NCI-H526 (cell line): ENCODE measurements around the gene MFSD6L.
"Not testable (repeated sequence)": the region's sequence is repeated elsewhere in the genome, so short reads cannot be mapped to it uniquely, and the experiment has no call there.

Source experiments
- DNase-seq, 2 experiments: peaks; one replicate each; lab custom pipeline; 2025; lab: John Stamatoyannopoulos, UW

MFSD6L gene

DNA sequence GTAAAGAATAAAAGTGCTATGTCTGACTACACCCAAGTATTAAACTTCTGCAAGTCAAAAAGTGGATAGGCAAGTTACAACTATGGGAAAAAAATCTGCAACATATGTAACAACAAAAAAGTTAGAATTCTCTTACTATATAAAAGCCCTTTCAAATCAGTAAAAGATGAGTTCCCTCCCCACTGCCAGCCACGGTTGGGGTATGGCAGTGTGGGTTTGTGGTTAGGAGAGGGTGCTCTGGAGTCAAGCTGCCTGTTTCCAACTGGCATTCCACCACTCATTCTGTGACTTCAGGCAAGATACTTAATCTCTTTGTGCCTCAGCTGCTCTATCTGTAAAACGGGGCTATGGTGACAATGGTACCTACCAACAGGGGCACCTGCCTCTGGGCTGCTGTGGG lies 26.6 kb upstream of the MFSD6L start:
- no peak for DNase-seq

DNA sequence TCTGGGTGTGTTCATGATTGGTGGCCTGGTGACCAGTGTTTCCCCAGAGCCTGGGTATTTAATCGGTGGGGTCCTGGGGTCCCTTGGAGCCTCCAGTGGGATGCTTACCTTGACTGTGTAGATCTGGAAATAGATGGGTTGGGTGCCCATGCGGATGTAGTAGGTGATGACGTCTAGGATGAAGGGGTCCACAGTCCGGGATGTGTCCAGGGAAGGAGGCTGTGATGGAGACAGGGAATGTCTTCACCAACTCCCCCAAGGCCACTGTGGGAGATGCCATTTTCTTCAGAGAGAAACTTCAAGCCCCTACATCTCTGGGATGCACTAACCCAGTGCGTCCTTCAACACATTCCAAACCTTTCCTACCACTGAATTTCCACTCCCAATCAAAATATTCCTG lies 24.1 kb upstream of the MFSD6L start:
- no peak for DNase-seq

DNA sequence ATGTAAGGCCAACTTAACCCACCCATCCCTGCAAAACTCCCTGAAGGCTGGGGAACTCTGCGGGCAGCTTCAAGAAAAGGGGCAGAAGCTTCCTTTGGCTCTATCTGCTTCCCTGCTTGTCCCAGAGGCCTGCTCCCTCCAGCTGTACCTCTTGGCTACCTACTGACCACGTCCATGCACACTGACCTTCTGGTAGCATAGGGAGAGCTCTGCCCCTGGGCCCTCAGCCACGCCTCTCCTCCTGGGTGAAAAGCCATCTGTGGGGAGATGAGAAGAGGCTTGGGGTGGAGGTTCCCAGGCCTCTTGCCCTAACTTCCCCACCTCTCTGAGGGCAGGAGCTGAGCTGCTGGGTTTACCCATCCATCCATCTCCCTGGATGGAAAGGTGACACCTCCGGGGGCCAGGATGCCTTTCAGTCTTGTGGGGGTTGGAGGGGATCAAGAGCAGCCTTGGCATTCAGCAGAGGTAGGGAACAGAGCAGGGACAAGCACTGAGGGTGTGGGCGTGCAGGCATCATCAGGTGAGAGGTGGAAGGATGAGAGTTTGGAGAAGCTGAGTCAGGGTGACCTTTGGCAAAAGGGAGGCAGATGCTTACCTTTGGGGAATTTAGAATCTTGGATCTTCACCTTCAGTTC lies 23.4 kb upstream of the MFSD6L start:
- no peak for DNase-seq

DNA sequence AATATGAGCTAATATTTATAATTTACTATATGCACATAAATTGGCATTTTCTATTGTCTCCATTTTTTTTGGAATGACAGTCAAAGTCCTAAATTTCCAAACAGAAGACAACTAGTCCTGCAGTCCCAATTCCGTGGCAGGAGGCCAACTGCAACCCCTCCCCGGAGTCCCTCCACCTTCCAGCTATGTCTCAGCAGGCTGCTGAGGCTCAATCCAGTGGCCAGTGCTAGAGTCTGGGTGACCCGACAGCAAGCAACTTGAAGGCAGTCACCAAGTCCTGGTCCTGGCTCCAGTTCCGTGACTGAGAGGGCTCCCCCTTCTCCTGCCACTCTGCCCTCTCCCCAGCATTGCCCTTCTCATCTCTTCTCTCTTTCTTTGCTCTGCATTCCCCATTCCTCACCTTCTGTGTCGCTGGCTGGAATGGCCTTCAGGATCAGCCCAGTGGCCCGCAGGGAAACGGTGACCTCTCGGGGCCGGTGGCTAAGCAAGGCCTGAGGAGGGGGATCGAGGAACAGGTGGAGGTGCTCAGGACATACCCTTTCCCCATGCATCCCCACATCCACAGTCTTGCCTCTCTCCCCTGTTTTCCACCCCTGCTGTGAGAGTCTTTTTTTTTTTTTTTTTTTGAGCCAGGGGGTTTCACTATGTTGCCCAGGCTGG lies 22.4 kb upstream of the MFSD6L start:
- no peak for DNase-seq

DNA sequence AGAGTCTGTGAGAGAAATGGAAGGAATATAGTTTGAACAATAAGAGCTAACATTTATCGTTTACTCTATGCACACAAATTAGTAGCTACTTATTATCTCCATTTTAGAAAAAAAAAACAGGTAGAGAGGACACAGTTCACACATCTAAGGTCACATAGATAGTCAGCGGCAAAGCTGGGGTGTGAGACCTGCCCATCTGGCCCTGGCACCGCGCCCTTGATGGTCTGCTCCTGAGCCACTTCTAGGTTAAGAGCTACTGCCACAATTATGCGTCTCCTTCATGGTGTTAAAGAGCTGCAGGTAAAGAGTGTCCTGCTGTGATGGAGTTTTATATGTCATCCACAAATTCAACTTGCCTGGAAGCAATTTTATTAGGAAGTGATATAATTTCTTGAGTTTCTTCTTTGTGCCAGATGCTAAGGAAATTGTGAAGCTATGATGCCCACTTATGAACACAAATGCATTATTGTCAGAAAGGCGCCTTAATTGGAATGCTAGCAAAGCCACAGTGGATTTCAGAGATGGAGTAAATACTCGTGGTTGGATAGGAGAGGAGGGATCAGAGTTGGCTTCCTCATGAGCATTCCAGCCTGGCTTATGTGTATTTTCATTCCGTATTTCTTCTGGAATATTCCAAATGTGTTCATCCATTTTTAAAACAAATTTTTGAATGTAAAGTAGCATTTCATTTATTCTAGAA lies 21.3 kb upstream of the MFSD6L start:
- no peak for DNase-seq

DNA sequence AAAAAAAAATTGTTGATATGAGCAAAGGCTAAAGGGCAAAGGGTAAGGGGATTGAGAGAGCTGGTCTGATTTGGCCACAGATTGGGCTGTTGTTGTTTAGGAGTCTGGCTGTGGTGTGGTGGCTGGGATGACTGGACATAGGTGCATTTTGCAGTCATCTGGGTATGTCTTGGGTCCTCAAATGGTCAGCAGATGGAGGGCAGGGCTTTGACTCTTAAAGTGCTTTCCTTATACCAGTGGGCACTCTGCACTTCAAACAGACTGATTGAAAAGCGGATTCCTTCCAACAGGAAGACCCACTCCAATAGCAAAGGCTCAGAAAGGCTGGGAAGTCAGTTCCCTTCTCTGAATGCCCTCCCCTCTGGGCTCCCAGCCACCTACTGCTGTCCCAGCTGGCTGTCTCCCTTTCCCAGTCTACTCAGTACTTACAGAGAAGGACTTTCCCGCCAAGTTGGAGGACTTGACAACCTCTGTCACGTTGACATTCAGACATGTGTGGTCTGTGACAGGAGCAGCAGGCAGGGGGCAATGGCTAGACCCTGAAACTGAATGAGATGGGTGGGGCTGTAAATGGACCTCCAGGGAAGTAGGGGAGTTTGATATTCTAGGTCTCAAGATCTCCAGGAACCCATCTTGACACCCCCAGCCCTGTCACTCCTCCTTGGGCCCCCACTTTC lies 19.6 kb upstream of the MFSD6L start:
- no peak for DNase-seq

DNA sequence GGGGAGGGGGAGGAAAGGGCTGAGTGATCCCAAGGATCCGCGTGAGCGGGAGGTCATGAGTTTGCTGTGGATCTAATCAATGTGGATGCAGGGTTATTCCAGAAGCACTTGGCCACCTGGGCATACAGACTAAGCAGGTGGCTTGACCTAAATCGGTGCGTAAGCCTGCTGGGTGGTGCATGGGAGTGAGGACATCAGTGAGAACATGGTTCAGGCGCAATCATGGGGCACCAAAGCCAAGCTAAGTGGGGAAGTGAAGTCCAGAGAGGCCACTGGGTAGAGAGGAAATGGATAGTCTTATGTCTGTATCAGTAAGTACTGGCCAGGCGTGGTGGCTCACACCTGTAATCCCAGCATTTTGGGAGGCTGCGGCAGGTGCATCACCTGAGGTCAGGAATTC lies 18.9 kb upstream of the MFSD6L start:
- DNase-seq, result no peak

DNA sequence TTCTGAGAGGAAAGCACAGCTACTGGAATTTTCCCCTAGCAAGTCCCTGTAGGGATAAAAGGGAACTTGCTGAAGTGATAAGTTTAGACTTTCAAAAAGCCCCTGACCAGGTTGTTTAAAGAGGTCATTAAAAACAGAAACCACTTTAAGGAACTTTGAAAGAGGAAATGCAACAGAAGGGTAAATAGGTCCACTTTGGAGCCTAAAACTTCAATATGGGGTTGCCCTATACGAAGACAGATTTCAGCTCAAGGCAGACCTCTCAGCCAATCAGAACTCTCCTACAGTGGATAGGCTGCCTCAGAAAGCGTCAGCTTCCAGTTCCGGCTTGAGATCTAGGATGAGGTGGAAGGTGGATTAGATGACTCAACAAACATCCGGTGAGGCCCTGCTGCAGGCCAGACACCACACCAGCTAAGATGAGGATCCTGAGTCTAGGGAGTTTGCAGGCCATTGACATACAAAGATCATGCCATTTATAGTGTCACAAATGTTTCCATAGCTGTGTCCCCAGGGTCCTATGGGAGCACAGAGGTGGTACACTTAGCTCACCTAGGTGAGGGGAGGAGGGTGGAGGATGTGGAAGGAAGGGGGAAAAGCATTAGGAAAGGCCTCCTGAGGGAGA lies 7.9 kb upstream of the MFSD6L start:
- DNase-seq, result no peak

DNA sequence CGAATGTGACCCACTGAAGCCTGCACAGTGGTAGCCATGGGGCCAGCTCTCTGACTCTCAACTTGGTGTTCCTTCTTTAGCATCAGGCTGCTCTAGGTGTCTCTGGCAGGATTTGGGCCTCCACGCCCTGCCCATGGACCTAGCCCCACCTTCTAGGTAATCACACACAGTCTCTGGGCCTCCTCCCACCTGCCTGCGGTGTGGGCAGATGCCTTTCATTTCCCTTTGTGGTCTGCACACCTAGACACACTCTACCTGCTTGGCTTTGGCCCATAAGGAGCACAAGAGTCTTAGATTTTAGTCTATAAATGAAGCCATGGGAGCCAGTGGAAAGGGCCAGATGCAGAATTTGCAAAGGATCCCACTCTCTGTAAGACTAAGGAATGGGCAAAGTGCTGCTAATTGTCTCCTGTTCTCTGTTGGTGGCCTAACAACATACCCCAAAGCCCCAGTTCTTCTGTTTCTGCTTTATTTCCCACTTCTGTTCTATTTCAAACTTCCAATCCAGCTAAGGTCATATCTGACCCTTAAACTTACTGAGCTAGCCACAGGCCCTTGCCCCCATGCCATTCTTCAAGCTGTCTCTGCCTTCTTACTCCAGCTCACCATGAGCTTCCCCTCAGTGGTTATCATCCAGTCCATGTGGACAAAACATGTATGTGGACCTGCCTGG lies 7.2 kb upstream of the MFSD6L start:
- no peak for DNase-seq

DNA sequence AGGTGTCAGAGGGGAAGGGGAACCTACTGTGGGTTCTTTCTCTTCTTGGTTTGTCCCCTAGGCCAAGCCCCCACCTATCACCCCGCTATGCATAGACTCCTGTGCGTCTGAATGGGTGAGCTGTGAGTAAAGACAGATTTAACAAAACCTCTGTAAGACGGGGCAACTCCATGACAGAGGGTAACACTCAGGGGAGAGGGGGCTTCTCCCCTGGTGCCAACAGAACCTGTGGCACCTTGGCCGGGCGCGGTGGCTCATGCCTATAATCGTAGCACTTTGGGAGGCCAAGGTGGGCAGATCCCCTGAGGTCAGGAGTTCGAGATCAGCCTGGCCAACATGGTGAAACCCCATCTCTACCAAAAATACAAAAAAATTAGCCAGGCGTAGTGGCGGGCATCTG lies 6.2 kb upstream of the MFSD6L start:
- DNase-seq, result not testable (repeated sequence)

DNA sequence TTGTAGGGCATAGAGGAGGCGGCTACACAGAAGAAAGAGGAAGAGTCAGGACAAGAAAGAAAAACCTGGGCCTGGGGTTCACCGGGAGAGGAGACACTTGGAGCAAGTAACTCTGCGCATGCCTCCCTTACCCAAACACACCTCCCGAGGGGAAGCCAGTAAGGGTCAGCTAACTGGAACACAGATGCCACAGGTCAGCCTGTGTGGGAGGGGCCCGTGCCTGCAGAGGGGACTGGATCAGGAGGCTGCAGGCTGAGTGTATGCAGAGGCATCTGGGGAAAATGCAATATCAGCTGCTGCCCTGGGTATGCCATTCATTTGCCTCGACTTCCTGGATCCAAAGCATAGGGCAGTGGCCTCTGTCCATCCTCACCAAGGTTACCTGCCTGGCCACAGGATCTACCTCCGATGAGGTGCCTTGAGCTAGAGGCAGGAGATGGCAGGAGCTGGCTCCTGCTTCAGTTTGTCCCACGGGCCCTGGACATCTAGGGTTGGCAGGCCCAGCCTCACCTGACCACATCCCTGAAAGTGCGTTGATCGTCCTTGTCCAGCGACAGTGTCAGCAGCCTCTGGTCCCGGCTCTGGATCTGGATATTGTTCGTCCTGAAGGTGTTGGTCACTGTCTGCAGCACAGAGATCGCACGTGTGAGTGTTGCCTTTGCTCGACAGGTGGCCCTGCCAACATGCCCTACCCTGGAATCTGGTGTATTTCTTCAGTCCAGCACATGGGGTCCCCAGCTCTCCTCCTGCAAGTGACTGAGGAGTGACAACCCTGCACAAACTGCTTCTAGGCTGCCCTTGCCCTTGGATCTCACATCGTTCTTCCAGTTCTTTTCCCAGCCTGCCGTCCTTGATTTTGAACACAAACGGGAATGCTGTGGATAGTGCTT lies 4.6 kb upstream of the MFSD6L start:
- peak in 1 of 2 experiments; percentile 50 for DNase-seq

DNA sequence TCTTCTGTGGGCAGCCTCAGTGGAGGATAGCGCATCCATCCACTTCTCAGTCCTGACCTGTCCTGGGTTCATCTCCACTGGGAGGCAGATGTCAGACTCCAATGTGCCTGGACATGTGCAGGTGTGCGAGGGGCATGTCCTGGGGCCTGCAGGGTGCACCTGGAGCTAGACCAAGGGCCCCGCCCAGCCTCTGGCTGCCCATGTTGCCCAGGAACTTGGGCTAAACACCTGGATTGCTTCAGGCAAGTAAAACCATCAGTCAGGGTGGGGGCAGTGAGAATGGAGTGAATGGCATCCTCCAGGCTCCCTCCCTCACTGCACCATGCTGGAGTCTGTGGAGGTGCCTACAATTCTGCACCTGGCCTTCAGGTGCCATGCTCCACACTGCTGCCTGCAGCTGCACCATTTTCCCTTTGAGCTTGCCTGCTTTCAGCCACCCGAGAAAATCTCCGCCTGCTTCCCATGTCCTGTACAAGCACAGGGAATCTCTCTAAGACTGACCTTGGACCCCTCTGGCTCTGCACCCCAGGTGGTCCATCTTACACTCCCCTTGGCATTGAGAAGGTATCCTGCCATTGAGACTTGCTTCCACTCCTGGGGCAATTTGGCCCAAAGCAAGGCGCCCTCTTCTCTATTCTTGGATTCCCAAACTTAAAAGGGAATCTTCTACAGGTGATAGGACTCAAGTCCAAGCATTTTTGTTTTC lies 2.1 kb upstream of the MFSD6L start:
- DNase-seq, result no peak

DNA sequence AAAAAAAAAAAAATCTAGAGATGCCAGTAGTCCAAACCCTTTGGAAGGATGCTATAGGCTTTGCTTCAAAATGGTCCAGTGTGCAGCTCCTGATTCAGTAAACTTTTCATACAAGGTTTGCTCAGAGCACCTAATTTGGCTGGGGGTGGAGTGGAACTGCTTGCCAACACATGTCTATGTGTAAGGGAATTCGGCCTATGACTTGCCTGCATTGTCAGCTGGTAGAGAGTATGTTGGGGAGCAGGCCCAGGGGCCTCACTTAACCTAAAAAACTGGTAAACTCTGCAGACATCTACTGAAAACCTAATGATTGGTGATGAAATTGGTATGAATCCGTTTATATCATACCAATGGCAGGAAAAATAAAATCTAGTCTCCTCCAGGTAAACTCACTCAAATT lies 1.5 kb upstream of the MFSD6L start:
- DNase-seq, result no peak

DNA sequence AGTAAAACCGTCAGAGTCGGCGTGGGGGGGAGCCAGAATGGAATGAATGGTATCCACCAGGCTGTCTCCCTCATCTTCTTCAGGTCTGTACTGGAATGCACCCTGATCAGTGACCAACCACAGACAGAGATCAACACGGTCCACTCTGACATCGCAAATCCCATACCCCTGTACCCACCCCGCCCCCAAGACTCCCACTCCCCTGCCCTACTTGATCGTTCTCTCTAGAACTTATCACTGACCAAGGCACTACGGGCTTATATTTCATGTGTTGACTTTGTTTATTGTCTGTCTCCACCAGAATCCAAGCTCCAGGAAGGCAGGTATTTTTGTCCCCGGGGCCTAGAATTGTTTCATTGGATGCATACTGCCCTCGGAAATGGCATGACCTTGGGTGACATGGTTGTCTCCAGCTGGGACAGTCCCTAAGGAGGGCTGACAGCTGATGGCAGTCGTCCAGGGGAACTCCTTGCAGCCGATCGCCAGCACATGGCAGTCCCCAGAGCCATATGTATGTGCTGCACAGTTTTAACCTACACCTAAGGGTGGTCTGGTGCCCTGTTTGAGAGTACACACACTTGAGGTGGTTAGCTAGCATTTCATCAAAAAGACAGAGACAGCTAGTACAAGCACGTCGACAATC lies 526 bp upstream of the MFSD6L start:
- DNase-seq, result no peak

DNA sequence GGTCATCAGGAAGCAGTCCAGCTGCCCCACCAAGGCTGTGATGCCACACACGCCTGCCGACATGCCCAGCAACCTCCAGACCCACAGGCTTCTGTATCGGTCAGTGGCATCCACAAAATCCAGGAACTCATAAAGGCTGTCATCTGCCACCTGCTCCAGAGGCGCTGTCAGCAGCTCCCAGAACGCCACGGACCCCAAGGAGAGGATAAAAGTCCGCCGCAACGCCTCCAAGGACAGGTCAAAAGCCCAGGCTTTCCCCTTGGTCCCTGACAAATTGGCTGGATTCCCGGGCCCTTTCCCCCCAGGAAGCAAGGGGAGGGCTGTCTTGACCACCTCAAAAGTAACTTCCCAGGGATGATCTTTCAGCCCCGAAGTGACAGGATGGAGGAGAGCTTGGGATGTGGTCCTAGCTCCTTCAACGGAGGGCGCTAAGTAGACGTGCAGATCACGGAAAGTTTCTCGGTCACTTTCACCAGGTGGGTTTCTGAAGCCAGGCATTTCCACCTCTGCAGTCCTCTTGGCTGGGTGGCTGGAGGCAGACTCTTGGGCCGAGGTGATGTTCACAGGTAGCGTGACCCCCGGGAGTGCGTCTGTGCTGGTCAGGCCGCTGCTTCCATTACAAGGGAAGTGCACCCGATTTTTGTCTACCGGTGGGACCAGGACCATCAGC lies 854 bp downstream of the MFSD6L start:
- no peak for DNase-seq

DNA sequence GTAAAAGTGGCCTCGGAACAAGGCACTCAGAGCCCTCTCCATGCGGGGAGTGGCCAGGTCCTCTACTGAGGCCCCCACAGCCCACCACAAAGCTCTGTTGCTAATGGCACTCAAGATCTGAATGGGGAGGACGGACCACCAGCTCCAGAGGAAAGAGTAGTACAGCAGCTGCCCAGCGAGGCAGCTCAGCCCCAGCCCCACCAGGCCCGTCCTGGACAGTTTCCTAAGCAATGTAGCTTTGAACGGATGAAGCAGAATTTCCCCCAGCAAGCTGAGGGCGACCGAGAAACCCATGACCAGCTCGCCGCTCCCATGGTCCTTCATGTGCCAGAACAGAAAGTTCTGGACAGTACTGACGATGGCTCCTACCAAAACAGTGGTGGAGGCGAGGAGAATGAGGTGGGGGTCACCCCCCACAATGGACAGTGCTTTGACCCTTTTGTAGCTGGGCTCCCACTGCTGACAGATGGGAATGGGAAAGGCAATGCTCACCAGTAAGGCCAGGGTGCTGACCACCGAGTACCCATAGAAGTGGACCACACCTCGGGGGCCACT lies 1.5 kb downstream of the MFSD6L start:
- DNase-seq, result no peak

DNA sequence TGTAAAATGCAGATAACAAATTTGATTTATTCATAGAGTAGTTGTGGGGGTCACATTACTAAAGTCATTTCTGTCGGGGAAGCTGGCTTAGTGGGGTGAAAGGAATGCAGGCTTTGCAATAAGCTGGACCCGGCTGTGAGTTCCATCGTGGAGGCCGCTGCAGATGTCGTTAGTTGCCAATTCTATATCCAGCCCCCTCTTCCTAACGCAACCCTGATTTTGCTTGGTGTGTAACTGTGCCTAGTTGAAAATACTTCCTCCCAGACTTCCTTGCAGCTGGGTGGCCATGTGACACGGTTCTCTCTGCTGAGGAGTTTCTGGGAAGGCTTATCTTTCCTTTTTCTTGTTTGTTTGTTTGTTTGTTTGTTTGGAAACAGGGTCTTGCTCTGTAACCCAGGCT lies 4.5 kb downstream of the MFSD6L start:
- DNase-seq, result no peak

DNA sequence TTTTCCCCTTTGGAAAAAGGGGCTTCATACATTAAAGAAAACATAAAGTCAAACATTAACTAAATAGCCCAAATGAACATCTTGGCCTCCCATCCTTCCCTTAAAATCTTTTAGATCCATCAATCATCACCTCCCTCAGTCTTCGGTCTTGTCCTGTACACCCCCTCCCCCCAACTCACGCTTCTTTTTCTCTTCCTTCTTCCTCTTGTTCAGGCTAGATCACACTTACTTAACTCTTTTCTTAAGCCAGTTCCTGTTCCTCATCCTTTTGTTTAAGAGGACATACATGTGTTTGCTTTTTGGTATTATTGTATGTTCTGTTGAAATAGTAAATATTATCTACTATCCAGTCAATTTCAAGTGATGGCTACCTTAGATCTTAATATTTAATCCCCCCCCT lies 5.5 kb downstream of the MFSD6L start:
- DNase-seq, result no peak

DNA sequence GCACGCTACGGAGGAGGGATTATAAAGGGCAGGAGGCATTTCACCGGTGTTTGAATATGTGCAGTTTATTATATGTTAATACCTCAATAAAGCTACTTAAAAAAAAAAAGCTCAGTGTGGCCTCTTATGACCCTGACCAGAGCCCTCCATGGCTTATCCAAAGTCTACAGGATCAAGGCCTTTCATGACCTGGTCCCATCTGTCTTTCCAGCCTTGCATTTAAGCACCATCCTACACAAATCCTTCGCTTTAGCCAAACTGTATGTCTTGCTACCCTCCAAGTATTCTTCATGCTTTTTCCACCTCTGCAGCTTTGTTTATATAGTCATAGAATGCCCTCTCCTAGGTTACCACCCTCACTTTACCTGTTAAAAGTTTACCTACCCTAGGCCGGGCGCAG lies 6.5 kb downstream of the MFSD6L start:
- DNase-seq, result no peak
